GM21367 (cell line): ENCODE measurements around the gene MRE11.
"Not testable (repeated sequence)": the region's sequence is repeated elsewhere in the genome, so short reads cannot be mapped to it uniquely, and the experiment has no call there.

Experiments
- ATAC-seq: cut with Tn5 transposase; IDR thresholded peaks from one replicate; pipeline ENCODE4 v1.9.1; 2021; ENCODE audit not compliant: unreplicated experiment

Gene MRE11

GRCh38 chr11:94433049-94433448, 60.6 kb downstream of the MRE11 start:
- no peak for ATAC-seq

DNA sequence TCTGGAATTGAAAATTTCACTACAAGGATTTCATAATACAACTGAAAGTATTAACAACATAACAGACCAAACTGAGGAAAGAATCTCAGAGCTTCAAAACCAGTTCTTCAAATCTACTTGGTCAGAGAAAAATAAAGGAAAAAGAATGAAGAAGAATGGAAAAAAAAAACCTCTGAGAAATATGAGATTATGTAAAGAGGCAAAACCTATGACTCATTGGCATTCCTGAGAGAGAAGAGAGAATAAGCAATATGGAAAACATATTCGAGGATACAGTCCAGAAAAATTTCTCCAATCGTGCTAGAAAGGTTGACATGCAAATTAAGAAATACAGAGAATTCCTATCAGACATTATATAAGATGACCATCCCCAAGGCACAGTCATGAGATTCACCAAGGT, 69.0 kb downstream of the MRE11 start:
- no peak for ATAC-seq

- ATAC-seq, result no peak
Measured at GRCh38 chr11:94424011-94424410, 69.6 kb downstream of the MRE11 start.

GRCh38 chr11:94423507-94423906, 70.1 kb downstream of the MRE11 start:
- no peak for ATAC-seq

DNA sequence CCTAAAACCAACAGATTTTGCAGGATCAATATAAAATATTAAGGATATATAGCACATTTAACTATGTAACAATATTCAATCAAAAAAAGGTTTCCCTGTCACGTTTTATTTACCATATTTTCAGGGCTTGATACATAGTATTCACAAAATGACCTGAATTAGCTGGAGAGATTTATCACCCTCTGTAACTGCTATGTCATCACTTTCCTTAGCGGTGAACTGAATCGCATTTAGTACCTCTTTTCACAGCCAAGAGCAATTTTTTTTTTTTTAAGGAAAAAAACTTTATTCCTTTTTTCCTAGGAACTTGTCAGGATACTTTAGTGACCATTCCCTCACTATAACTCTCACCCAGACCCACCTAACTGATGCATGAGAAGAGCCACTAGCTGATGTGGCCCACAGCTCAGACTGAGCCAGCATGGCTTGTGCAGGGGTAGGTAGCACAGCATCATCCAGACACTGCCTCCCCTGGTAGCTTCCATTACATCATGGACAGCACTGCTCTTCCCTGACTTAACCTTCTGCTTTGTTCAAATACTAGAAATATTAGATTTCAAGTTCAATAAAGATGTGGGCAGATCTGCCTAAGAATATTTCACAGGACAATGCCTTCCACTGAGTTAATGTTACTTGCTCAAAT, 75.4 kb downstream of the MRE11 start:
- ATAC-seq, result no peak

GRCh38 chr11:94417386-94417987, 76.2 kb downstream of the MRE11 start:
- no peak for ATAC-seq

DNA sequence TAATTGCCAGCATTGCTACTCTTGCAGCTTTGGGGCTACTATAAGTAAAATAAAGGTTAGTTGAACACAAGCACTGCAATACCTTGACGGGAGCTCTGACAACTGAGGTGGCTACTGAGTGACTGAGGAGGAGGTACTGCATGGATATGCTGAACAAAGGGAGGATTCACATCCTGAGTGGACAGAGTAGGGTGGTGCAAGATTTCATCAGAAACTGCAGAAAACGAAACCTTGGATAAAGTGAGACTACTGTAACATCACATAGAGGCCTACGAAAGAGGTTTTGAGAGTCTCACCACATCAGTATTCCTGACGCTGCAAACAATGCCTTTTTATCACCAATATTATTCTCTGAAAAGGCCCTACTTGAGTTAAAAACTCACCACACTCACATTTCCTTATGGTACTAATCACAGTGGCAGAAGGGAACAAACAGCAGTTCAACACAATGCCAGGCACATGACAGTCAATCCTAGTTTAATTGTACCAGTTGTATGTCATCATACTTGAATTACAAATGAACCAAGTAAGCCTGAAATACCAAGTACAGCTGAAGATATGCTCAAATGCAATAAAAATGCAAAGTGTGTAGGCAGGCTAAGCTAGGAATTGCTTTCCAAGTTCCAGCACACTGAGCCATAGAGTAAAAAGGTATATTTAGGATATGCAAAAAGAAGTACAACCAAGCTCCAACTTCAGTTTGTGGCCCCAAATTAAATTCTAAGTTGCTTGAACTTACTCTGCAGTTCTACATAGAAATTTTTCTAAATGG, 88.4 kb downstream of the MRE11 start:
- no peak for ATAC-seq

DNA sequence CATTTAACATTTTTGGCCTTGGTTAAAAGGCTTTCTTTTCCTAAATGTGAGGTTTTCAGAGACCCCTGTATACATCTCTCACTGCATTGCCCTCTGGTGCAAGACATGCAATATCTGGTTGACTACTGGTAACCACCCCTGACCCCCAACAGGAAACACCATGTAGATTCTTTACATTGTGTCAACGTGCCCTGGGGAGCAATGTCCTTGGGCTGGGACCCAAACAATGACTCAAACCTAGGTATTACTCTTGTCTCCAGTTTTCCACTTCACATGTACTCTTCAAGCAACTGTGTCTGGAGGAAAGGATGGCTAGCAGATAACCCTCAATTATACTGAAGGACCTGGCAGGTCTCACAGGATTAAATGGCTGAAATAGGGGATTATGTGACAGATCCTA, 91.3 kb downstream of the MRE11 start:
- ATAC-seq, result no peak

GRCh38 chr11:94401773-94402265, 91.8 kb downstream of the MRE11 start:
- ATAC-seq, result no peak

GRCh38 chr11:94400839-94401772, 92.5 kb downstream of the MRE11 start, which contains the start of gene GPR83:
TSS of gene GPR83 (minus strand) at chr11:94401419. CDS start at chr11:94401247, 172 bp downstream.
- ATAC-seq, result no peak

DNA sequence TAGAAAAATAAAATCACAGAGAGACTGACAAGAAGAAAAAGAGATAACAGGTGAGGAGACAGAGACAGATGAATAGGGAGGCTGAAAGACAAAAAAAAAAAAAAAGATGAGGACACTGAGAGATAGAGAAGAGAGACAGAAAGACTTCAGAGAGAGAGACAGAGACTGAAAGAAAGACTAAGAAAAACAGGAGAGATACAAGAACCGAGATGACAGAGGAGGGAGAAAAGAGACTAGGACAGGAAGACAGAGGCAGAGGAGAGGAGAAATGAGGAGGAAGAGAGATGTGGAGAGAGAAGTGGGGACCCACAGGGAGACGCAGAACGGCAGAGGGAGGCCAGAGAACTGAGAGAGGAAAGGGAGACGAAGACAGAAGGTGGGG, 93.2 kb downstream of the MRE11 start:
- no peak for ATAC-seq

DNA sequence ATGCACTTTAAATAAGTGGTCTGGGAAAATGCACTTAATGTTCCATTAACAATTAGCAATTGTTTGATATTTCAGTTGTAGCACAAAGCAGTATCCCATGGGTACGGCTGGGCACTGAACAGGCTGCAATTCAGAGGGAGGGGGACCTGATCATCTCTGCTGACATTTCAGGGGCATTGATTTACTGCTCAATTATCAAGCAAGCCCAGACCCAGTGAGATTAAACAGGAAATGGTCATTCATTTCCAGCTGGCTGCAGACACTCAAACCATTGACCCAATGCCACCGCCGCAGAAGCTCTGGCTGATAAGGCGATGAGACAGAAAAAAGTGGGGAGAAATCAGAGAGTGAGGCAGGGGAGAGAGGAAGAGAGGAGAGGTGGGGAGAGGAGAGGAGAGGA, 93.6 kb downstream of the MRE11 start:
- no peak for ATAC-seq

GRCh38 chr11:94398101-94398500, 95.5 kb downstream of the MRE11 start:
- no peak for ATAC-seq

DNA sequence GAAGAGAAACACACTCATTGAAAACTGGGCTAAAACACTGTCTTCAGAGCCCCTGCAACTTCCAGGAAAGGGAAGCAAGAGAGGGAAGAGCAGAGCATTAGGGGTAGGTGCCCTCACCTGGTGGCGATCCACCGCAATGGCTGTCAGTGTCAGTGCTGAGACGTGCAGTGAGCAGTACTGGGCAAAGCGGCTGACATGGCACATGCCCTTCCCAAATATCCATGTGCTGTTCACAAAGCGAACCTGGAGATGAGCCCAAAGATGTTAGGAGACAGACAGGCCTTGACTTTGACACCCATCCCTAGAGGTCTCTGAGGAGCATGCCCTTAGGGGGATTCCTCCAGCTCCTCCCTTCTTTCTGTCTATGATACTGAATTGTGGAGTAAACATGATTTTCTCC, 97.4 kb downstream of the MRE11 start:
- ATAC-seq, result no peak

GRCh38 chr11:94391937-94392336, 101.7 kb downstream of the MRE11 start:
- not testable (repeated sequence) for ATAC-seq

DNA sequence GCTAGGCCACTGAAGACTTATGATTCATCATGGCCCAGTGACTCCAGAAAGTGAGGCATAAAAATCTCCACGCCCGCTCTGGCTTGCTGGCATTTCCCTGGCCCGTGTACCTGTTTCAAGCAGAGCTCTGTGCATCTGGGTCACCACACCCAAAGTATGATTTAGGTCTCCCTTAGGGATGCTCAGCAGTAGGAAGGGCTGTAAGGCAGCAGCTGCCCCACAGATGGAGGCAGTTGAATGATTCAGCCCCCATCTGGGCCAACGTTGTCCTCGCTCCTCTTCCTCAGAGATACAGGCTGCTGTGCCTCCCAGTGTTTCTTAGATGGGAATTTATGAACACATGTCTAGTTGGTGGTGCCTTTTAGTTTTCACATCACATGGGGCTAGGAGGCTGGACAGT, 114.0 kb downstream of the MRE11 start:
- no peak for ATAC-seq

GRCh38 chr11:94376841-94377240, 116.8 kb downstream of the MRE11 start:
- no peak for ATAC-seq

DNA sequence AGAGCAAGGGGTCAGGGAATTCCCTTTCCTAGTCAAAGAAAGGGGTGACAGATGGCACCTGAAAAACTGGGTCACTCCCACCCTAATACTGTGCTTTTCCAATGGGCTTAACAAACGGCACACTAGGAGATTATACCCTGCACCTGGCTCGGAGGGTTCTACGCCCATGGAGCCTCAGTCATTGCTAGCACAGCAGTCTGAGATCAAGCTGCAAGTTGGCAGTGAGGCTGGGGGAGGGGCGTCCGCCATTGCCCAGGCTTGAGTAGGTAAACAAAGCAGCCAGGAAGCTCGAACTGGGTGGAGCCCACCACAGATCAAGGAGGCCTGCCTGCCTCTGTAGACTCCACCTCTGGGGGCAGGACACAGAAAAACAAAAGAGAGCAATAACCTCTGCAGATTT, 123.1 kb downstream of the MRE11 start:
- ATAC-seq, result not testable (repeated sequence)
